Uterus (tissue), 2 donors: ENCODE data around the gene GATA6.

ENCODE experiments used
- CTCF ChIP-seq, 4 experiments: fragments of 200-600 bp in 2 of 4; fragments of 450-650 bp in 2 of 4; sonication (generic) in 2 of 4; IDR thresholded peaks; one replicate each; pipeline ENCODE4 v1.5.1; 2016 to 2019; ENCODE audit warnings: antibody characterized with exemption in 4 of 4, mild to moderate bottlenecking in 2 of 4, moderate library complexity in 1 of 4
- POLR2A ChIP-seq, 2 donors: fragments of 450-650 bp; IDR thresholded peaks; one replicate each; pipeline ENCODE4 v1.6.1; 2016; ENCODE audit warnings: antibody characterized with exemption in 2 of 2, mild to moderate bottlenecking in 1 of 2, moderate library complexity in 1 of 2

GRCh38 chr18:22128954-22129353 lies 40.4 kb upstream of the GATA6 start:
- TF ChIP-seq CTCF (IDR thresholded peaks at IDR 0.05) (no peak), POLR2A (IDR thresholded peaks at IDR 0.05) (no peak)
